ENCODE results near the gene IRX3. TPM values are rescaled to one million over a fixed set of nuclear protein-coding genes. Genes with fewer than 3 reads are reported as not detected.

IRX3 gene
- total and polyA plus RNA-seq, 10 of the 15 experiments (the other 5 are each of a cell fraction or from before 2014, with no cell fraction given) = 0.05 TPM; not detected in 9

GRCh38 chr16:54289945-54290832 is 3.6 kb upstream of the IRX3 start:
- no peak overlapping the region for H3K4me2 ChIP-seq (ENCODE audit: control insufficient read depth, insufficient read depth)
- CTCF ChIA-PET = no interaction called here
- H3K36me3 ChIP-seq (ENCODE audit: control insufficient read depth in 2 of 2, insufficient read depth in 2 of 2, low read length in 1 of 2) = no peaks in the 10 kb centered on the region
- no peak overlapping the region for H3K4me3 ChIP-seq
- no TSS peak for BruUV-seq (replicated peaks)
- SMC1A ChIA-PET (ENCODE audit: uncharacterized antibody, unreplicated experiment) = no interaction called here
- no peaks in the 10 kb centered on the region; the same call in 2 of the 3 replicates for H3K9me3 ChIP-seq (replicated peaks; ENCODE audit: control insufficient read depth, insufficient read depth, low read length)
- intact Hi-C loops (cut with micrococcal nuclease; ENCODE audit: unreplicated experiment) = loop anchor here (10.0 kb wide), 1 partner anchor 515 kb away; no protein-coding TSS in a partner anchor
- no peaks in the 10 kb centered on the region for H3K79me2 ChIP-seq (ENCODE audit: control insufficient read depth, insufficient read depth, low read length)
- RAD21 ChIA-PET (ENCODE audit: unreplicated experiment) = no interaction called here
- H3K4me1 ChIP-seq (ENCODE audit: control insufficient read depth, insufficient read depth, low read length) = no peaks in the 10 kb centered on the region
- DNase-seq (ENCODE audit: low read depth, low spot score) = no peak
- POLR2A ChIA-PET = no interaction called here
- WGBS (ENCODE audit: insufficient coverage, insufficient replicate concordance, low lambda C conversion rate, missing lambda C conversion rate) = 48% methylated on average over 55 of the region's 62 CpGs
- no peak overlapping the region for H3K27ac ChIP-seq (ENCODE audit: control insufficient read depth, insufficient read depth)
- no peak for FAIRE-seq
- TF ChIP-seq NFYA (IDR thresholded peaks at IDR 0.05; ENCODE audit: borderline replicate concordance, low read depth, low read length) = no peak
- no peak overlapping the region for H2AFZ ChIP-seq (ENCODE audit: control insufficient read depth, low read depth, low read length)
- in situ Hi-C loops (cut with MboI) = no loop called here
- H4K20me1 ChIP-seq (ENCODE audit: control insufficient read depth, insufficient read depth) = no peaks in the 10 kb centered on the region
- H3K27me3 ChIP-seq (replicated peaks in 1 of 2; ENCODE audit: control insufficient read depth in 2 of 2, insufficient read depth in 2 of 2, low read length in 1 of 2) = peaks cover 0 to 4% of the 10 kb centered on the region in 2 experiments
- no peak overlapping the region for H3K9ac ChIP-seq (ENCODE audit: control insufficient read depth, insufficient read depth, low read length)
- no peak for ATAC-seq

- H3K36me3 ChIP-seq (ENCODE audit: control insufficient read depth in 2 of 2, insufficient read depth in 2 of 2, low read length in 1 of 2) = no peaks in the 10 kb centered on the region
- H3K4me2 ChIP-seq (ENCODE audit: control insufficient read depth, insufficient read depth) = no peak overlapping the region
- ATAC-seq (no peak), DNase-seq (ENCODE audit: low read depth, low spot score) (no peak), FAIRE-seq (no peak)
- H3K27me3 ChIP-seq (replicated peaks in 1 of 2; ENCODE audit: control insufficient read depth in 2 of 2, insufficient read depth in 2 of 2, low read length in 1 of 2) = peaks cover 0 to 4% of the 10 kb centered on the region in 2 experiments
- H4K20me1 ChIP-seq (ENCODE audit: control insufficient read depth, insufficient read depth) = no peaks in the 10 kb centered on the region
- ChIA-PET SMC1A (ENCODE audit: uncharacterized antibody, unreplicated experiment) (no interaction called here), RAD21 (ENCODE audit: unreplicated experiment) (no interaction called here), CTCF (no interaction called here), POLR2A (no interaction called here)
- H3K79me2 ChIP-seq (ENCODE audit: control insufficient read depth, insufficient read depth, low read length) = no peaks in the 10 kb centered on the region
- H3K4me3 ChIP-seq = no peak overlapping the region
- H3K9ac ChIP-seq (ENCODE audit: control insufficient read depth, insufficient read depth, low read length) = no peak overlapping the region
- in situ Hi-C loops (cut with MboI) (no loop called here), intact Hi-C loops (cut with micrococcal nuclease; ENCODE audit: unreplicated experiment) (loop anchor here (10.0 kb wide), 1 partner anchor 515 kb away; no protein-coding TSS in a partner anchor)
- H2AFZ ChIP-seq (ENCODE audit: control insufficient read depth, low read depth, low read length) = no peak overlapping the region
- no peaks in the 10 kb centered on the region for H3K4me1 ChIP-seq (ENCODE audit: control insufficient read depth, insufficient read depth, low read length)
- BruUV-seq (replicated peaks) = no TSS peak
- WGBS (ENCODE audit: insufficient coverage, insufficient replicate concordance, low lambda C conversion rate, missing lambda C conversion rate) = 70% methylated on average over 54 of the region's 57 CpGs
- H3K27ac ChIP-seq (ENCODE audit: control insufficient read depth, insufficient read depth) = no peak overlapping the region
- no peaks in the 10 kb centered on the region; the same call in 2 of the 3 replicates for H3K9me3 ChIP-seq (replicated peaks; ENCODE audit: control insufficient read depth, insufficient read depth, low read length)
- TF ChIP-seq PML (IDR thresholded peaks at IDR 0.05; ENCODE audit: low read length) (no peak), POLR2AphosphoS5 (IDR thresholded peaks at IDR 0.05; ENCODE audit: low read length) (no peak), NRF1 (conservative IDR thresholded peaks at IDR 0.05; ENCODE audit: low read depth, low read length) (no peak), NR2F1 (conservative IDR thresholded peaks at IDR 0.05) (no peak), CUX1 (IDR thresholded peaks at IDR 0.05; ENCODE audit: insufficient replicate concordance, low read depth, low read length) (no peak), HDAC6 (IDR thresholded peaks at IDR 0.05; ENCODE audit: unreplicated experiment) (no peak), YY1 (IDR thresholded peaks at IDR 0.05; ENCODE audit: low read depth, low read length) (no peak), FOXK2 (IDR thresholded peaks at IDR 0.05) (no peak)
Observed at GRCh38 chr16:54289242-54289944, 2.8 kb upstream of the IRX3 start.

Measured in GM12878 (cell line).